Measurements from ENCODE around the gene CIROP.

Gene CIROP

DNA sequence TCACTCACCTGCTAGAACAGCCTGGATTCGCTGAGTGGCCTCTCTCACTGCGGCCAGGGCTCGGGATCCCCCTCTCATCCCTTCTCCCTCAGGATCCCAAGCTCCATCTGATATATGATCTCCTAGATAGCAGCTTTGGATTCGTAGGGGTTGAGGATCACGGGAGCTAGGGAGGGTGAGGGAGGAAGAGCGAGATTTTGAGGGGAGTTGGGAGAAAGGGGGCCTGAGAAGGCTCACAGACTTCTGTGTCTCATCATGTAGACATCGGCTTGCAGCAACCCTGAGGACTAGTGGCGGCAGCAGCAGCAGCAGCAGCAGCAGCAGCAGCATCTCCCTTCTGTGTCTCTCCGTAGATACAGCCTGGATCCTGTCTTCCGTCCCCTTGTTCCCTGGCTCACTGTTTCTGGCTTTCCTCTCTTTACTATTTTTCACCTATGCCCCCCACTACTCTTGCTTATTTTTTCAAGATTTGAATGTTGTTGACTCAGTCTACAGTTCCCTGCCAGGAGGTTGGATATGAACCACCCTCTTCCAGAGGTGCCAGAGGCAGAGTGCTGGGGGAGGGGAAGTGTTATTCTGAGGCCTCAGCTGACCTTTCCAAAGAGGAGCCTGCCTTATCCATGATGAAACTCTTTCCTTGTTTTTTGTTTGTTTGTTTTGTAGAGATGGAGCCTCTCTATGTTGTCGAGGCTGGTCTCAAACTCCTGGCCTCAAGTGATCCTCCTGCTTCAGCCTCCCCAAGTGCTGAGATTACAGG lies at the start of gene CIROP:
Gene CIROP (minus strand): TSS at position 399 of the 757 bp plus-strand sequence. CDS start 69 bp downstream, at position 330.
- DNase-seq: no peak

- no peak for DNase-seq
These were observed 49.3 kb upstream of the CIROP start for GRCh38 chr14:23153851-23154796.

GRCh38 chr14:23151342-23151741 lies 46.6 kb upstream of the CIROP start:
- DNase-seq: no peak

GRCh38 chr14:23149745-23150144 lies 45.0 kb upstream of the CIROP start:
- DNase-seq: no peak

- DNase-seq: no peak
These were observed 43.9 kb upstream of the CIROP start for GRCh38 chr14:23148591-23149249.

DNA sequence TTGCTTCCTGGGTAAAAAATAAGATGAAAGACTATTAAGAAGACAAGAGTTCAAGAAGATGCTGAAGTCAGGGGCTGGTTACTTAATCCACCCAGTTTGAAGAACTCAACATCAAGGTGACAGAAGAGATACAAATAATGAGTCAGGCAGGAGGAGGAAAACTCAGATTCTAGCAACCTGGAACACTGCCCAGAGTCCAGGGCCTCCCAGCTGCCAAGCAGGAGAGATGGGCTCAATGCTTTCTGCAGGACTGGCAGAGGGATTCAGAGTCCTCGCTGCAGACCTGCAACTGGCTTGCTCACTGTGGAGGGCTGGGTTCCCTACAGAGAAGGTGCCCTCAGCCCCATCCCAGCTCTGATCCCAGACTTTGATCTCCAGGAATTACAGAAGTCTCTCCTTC lies 42.9 kb upstream of the CIROP start:
- DNase-seq: no peak

- no peak for DNase-seq
These were observed 42.2 kb upstream of the CIROP start for GRCh38 chr14:23146980-23147379.

GRCh38 chr14:23146351-23146910 lies 41.6 kb upstream of the CIROP start:
- no peak for DNase-seq

DNA sequence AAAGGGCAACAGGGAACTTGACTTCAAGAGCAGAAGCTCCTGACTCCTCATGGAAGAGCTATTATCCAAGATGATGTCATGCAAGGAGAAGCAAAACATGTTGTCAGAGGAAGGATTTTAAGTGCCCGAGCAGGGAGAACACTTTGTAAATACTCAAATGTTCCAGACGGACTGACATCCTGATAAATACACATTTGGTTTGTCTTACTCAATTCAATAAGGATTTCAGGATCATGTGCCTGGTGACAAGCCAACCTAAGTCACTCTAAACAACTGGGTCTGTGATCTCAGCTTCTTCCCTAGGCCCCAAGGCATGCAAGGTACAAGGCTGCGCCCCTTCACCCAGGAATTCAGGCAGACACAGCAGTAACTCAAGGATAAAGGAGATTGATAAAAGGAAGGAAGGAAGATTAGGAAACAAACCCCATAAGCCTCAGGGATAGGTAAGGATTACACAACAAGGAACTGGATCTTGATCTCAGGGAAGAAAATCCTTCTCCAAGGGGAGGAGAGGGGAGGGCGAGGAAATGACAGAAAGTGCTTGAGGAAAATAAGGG lies 41.1 kb upstream of the CIROP start:
- no peak for DNase-seq

- no peak for DNase-seq
These were observed 39.1 kb upstream of the CIROP start for GRCh38 chr14:23143911-23144310.

DNA sequence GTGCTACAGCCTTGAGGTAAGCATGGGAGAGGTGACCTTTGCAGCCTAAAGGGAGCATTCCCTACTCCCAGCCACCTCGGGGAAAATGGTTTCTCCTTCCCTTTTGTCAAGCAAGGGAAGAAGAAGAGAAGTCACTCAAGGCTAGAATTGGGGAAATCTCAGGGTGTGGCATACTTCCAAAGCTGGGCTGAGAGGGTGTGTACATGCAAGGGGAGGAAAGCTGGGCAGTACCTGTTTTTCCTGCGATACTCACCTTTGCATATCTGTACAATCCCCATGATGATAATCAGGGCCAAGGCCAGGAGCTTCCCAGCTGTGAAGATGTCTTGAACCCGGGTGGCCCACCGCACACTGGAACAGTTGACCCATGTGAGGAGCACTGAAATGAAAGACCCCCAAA lies 38.0 kb upstream of the CIROP start:
- DNase-seq: no peak

- no peak for DNase-seq
These were observed 37.1 kb upstream of the CIROP start for GRCh38 chr14:23141706-23142444.

DNA sequence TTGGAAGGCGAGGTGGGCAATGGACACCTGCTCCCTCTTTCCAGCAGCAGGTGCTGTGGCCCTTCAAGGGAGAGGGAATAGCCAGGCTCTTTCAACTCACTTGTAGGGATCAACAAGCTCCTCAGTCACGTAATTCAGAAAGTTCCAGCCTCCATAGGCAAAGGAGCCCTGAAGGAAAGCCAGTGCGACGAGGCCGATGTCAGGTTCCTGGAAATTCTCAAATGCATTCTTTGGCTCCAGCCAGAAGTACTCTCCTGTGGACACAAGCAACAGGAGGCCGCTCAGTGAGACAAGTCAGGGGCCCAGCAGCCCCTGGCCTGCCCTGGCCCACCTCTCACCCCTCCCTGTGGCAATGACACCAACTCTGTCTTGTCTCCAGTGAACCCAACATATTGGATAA lies 35.6 kb upstream of the CIROP start:
- no peak for DNase-seq

GRCh38 chr14:23139874-23140273 lies 35.1 kb upstream of the CIROP start:
- DNase-seq: no peak

DNA sequence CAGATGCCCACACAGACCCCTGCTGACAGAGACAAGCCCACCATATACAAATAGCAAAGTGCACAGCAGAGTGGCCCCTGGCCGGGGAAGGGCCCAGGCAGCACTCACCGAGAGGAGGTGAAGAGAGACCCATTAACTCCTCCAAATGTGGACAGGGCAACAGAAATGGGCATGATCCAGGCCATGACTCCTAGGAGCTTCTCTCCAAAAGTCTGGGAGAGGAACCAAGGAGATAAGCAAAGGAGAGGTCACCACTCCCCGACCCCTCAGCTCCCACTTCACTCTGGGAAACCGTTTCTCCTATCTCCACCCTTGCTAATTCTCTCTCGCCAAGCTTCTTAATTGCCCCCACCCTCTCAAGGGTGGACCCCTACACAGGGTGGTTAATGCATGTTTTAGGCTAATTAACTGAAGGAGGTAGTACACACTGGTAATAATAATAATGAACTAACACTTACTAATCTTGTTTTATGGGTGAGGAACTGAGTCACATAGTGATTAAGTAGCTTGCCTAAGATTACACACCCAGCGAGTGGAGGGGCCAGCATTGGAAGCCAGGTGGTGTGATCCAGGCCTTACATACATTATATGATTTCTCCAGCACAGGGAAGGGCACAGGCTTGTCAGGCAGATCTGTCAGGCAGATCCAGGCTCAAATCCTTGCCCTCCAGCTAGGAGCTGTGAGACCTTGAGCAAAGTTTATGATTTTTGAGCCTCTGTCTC lies 33.2 kb upstream of the CIROP start:
- DNase-seq: no peak

- DNase-seq: no peak
These were observed 32.5 kb upstream of the CIROP start for GRCh38 chr14:23137192-23137812.

DNA sequence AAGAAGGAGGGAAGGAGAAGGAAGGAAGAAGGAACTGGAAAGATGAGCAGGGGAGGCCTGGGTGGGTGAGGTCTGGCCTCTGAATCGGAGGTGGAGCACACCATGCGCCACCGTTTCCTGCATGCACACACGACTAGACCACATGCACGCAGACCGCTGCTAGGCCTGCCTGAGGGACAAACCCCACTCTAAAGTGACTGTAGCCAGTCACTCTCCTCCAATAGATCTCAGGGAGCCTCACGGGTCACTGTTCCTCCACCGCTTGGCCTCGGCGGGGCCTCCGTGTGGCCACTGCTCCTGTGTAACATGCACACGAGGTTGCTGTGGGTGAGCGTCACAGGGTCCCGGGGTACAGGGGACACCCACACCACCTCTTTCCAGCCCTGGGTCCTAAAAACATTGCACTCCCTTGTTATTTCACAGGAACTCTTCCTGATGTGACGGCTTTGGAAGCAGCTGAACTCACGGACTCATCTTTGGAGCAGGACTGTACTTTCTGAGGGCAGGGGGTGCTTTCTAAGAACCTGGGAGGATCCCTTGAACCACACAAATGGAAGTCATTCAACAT lies 31.9 kb upstream of the CIROP start:
- DNase-seq: no peak

- DNase-seq: no peak
These were observed 28.2 kb upstream of the CIROP start for GRCh38 chr14:23132970-23133369.

- no peak for DNase-seq
These were observed 26.7 kb upstream of the CIROP start for GRCh38 chr14:23131482-23131881.

- DNase-seq: no peak
These were observed 26.1 kb upstream of the CIROP start for GRCh38 chr14:23130871-23131270.
